GM19043 (cell line): Measurements from ENCODE around the gene CERS5.

ENCODE experiments used
- ATAC-seq: cut with Tn5 transposase; IDR thresholded peaks from one replicate; pipeline ENCODE4 v1.9.1; 2021; ENCODE audit warnings: low read depth; ENCODE audit not compliant: unreplicated experiment

The CERS5 gene

GRCh38 chr12:50167049-50167828 lies at the start of gene CERS5:
CERS5 (minus strand) TSS chr12:50167369; CDS start chr12:50167297, 72 bp downstream.
- peak; percentile 94 for ATAC-seq

GRCh38 chr12:50215033-50215432 lies 47.9 kb upstream of the CERS5 start:
- no peak for ATAC-seq

- ATAC-seq = no peak
Observed at GRCh38 chr12:50214018-50214417, 46.8 kb upstream of the CERS5 start.

DNA sequence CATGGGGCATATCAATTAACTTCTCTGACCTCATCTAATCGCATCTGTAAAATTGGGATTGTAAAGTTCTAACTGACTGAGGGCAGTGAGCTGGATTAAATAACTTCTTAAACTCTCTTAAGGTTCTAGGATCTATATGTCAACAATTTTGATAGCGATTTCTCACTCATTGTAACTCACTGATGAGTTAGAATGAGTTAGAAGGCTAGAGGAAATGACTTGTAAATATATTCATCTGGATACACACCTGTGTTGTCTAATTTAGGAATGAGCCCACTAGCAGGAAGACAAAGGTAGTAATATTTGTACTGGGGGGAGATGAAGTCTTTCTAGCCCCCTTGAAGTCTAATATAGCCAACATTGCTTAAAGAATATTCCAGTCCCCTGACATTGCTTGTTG lies 46.3 kb upstream of the CERS5 start:
- ATAC-seq = no peak

DNA sequence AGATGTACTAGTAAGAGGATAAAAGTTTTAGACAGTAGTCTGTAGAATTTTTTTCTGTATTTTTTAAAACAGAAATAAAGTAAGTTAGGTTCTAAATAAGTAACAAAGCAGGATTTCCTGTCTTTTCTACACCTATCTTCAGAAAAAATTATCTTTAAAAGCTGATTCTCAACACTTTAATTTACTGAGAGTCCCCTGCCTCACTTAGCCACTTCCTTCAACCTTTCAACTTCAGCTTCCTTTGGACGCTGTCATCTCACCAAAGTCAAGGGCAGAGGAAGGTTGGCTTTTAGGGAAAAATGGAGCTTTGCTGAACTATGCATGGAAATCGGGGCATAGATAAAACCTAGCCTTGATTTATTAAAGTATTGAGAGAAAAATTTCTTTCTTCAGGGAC lies 44.9 kb upstream of the CERS5 start:
- ATAC-seq = no peak

DNA sequence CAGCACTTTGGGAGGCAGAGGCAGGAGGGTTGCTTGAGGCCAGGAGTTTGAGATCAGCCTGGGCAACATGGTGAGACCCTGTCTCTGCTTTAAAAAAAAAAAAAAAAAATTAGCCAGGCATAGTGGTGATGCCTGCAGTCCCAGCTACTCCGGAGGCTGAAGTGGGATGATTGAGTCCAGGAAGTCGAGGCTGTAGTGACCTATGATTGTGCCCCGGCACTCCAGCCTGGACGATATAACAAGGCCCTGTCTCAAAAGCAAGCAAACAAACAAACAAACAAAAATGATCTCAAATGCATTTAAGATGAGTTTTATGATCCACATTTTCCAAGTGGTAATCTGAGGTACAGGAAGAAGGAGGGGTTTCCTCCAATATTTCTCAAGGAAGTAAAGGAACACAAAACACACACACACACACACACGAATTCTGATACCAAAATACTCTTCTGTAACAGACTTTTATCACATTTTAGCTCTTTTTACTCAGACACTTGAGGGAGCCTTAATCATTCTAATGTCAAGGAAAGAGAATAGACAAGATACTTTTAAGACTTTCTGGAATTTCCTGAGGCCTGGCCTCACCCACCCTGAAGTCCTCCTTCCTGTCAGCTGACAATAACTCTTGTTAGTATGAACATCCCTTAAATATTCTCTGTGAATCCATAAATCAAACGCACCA lies 44.4 kb upstream of the CERS5 start:
- ATAC-seq = no peak

DNA sequence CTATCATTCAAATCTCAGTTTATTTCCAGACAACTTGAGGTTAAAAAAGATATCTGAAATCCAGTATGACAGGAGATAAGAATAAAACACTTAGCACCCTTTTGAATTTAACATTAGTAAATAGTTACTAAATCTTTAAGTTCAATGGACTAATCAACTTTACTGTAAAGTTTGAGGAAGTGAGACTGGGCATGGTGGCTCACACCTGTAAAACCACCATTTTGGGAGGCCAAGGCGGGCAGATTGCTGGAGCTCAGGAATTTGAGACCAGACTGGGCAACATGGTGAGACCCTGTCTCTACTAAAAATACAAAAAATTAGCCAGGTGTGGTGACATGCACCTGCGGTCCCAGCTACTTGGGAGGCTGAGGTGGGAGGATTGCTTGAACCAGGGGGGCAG lies 40.3 kb upstream of the CERS5 start:
- no peak for ATAC-seq

DNA sequence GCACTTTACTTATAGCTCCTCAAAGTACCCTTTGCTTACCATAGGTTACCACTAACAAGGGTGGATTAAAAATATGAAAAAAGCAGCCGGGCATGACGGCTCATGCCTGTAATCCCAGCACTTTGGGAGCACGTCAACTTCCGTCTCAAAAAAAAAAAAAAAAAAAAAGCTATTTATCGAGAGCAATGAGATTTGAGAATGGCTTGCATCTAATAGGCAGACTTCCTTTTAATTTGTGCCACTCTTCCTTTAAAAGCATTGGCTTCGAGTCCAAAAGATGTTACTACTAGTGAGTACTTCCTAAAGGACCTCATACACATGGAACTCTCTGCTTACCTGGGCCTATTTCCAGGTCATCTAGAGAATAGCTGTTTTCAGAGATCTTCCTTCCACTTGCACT lies 38.5 kb upstream of the CERS5 start:
- ATAC-seq = no peak

DNA sequence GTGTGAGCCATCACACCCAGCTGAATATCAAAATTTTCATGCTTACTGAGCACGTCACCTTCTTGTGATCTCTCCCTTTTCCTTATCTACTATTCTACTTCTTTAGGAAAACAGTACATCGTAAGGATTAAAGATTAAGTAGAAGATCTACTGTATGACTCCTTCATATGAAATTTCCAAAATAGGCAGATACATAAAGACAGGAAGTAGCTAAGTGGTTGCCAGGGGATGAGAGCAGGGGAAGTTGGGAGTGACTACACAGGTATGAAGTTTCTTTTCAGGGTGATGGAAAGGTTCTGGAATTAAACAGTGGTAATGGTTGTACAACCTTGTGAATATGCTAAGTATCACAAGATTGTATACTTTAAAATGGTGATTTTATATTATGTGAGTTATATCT lies 36.5 kb upstream of the CERS5 start:
- ATAC-seq = no peak

GRCh38 chr12:50201987-50202521 lies 34.9 kb upstream of the CERS5 start:
- no peak for ATAC-seq

DNA sequence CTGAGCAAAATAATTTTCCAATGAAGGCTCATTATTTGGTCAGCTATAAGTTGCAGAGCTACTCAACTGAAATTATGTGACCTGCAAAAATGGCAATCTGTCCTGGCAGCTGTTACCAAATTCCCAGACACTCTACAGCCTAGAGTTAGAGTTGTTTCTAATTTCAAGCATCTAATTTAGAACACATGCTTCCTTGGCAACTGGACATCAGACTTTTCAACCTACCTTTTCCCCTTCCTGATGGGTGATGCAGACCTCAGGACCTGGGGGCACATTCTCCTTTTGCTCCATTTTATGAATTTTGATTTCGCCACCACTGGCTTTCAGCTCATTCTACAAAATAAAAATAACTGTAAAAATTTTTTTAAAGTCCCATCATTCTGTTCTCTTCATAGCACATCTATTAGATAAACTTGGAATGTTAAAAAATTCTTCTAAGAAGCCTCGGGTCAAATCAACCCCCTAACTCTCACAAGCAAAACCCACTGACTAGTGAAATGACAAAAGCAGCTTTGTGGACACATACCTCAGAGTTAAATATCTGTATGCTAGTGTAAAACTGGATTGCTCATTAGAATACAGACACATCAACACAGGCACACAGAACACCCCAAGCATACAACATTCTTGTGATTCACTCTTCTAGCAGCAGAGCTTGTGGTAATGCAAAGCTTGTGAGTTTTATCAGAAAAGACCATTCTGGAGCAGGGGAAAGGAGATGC lies 33.5 kb upstream of the CERS5 start:
- ATAC-seq = no peak

DNA sequence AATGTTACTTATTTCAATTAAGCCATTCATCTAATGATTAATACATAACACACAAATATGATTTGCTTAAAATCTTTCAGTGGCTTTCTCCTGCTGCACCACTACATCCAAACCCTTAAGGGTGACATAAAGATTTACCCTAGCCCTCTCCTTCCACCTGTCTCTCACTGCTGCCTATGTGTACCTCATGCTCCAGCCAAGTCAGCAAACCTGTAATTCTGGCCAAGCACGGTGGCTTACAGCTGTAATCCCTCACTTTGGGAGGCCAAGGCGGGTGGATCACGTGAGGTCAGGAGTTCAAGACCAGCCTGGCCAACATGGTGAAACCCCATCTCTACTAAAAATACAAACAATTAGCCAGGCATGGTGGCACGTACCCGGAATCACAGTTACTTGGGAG lies 31.7 kb upstream of the CERS5 start:
- ATAC-seq = no peak

GRCh38 chr12:50197297-50197727 lies 30.1 kb upstream of the CERS5 start:
- no peak for ATAC-seq

GRCh38 chr12:50196537-50196936 lies 29.4 kb upstream of the CERS5 start:
- no peak for ATAC-seq

DNA sequence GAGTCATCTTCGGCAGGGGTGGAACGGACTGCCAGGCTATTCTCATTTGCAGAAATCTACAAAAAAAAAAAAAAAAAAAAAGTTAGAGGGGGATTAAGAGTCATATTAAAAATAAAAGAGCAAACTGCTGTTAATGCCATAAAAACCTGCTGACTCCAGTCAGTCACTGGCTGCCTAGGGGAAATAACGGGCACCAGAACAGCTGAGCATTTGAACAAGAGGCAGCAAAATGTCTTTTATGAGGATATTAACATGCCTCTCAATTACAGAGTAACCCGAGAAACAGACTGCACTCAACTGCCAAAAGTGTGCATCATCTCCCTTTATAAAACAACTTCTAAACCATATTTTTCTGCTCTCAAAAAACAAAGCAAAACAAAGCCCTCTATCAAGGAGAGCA lies 28.7 kb upstream of the CERS5 start:
- ATAC-seq = no peak

DNA sequence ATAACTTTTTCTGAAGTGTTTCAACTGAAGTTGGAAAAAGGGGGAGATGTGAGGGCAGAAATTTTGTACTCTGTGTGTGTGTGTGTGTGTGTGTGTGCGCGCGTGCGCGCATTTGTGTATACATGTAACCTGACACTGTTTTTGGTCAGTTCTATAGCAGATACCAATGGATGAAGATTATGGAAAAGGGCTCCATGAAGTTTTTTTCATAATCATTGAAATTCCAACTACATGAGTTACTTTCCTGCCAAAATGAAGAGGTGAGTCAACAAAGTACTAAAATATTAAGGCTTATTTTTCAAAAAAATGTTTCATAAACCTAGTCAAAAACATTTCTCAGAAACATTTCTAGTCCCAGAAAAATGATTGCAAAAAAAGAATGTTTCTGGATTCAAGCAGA lies 25.7 kb upstream of the CERS5 start:
- no peak for ATAC-seq

DNA sequence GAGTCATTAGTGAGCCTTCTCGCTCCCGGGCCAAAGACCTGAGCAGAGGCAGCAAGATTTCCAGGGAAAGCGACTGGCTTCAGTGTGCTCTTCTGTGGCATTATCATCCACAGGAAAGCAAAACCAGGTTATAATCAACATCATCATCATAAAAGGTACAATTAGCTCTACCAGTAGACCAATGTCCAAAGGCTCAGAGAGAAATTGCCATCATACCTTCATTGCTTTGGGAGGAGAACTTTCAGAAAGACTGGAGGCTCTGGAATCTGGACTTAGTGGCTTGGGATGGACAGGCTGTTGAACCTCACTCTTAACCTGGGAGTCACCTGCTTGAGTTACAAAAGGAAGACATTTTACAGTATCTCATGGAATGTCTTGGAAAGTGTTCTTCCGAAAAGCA lies 25.1 kb upstream of the CERS5 start:
- no peak for ATAC-seq

DNA sequence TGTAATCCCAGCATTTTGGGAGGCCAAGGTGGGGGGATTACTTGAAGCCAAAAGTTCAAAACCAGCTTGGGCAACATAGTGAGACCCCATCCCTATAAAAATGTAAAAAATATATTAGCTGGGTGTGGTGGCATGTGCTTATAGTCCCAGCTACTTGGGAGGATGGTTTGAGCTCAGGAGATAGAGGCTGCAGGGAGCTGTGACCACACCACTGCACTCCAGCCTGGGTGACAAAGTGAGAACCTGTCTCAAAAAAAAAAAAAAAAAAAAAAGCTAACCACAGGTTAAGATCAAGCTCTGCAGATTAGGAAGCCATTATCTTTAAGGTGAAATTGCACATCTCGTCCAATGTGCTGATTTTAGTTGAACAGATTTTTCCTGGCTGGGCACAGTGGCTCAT lies 23.7 kb upstream of the CERS5 start:
- no peak for ATAC-seq

DNA sequence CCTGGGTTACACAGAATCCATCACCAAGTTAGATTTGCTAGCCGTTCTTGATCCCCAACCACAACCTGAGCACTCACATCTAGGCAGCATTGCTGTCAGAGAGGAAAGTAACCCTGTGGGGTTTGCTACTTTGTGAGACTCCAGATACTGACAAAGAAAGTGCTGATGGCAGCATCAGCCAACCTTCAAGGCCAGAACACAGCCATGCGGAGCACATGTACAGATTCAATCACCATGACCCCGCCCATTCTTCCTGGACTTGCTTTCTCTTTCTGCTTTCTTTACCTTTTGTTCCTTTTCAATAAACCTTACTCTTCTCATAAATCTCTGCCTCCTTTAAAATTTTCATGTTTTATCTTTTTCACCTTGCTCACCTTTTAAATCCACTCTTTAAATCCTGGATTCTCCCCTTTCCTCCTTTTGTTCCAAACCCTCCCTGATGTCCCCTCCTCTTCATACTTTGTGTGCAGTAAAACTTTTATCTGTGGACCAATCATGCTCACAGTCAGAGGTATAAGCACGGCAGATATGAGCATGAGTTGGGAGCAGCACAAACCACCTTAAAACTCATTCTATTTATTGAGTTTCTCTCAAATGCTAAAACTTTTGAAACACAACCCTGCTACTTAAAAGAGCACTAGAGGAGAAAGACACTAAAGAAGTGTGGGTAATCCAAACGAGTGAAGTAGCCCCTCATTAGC lies 21.9 kb upstream of the CERS5 start:
- no peak for ATAC-seq

- ATAC-seq = no peak
Observed at GRCh38 chr12:50188241-50188781, 21.1 kb upstream of the CERS5 start.
